ENCODE results near the gene STXBP4.

DNA sequence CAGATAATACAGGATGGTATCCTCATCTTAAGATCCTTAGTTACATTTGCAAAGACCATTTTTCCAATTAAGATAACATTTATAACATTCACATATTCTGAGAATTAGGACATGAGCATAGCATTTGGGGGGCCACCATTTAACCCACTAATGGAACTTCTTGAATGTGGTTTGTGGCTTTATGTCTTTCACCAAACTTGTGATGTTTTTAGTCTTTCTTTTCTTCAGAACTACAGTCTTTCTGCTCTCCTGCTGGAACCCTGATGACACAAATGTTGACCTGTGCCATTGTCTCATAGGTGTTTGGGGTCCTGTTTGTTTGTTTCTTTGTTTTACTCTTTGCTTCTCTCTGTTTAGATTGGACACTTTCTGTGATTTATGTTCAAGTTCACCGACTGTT lies 23.3 kb upstream of the STXBP4 start:
- TF ChIP-seq POLR2AphosphoS5 (IDR thresholded peaks at IDR 0.05): no peak
- TF ChIP-seq, protein P1, sequence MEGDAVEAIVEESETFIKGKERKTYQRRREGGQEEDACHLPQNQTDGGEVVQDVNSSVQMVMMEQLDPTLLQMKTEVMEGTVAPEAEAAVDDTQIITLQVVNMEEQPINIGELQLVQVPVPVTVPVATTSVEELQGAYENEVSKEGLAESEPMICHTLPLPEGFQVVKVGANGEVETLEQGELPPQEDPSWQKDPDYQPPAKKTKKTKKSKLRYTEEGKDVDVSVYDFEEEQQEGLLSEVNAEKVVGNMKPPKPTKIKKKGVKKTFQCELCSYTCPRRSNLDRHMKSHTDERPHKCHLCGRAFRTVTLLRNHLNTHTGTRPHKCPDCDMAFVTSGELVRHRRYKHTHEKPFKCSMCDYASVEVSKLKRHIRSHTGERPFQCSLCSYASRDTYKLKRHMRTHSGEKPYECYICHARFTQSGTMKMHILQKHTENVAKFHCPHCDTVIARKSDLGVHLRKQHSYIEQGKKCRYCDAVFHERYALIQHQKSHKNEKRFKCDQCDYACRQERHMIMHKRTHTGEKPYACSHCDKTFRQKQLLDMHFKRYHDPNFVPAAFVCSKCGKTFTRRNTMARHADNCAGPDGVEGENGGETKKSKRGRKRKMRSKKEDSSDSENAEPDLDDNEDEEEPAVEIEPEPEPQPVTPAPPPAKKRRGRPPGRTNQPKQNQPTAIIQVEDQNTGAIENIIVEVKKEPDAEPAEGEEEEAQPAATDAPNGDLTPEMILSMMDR (IDR thresholded peaks at IDR 0.05): no peak
- TF ChIP-seq POLR2A (IDR thresholded peaks at IDR 0.05): no peak
- TF ChIP-seq EP300 (IDR thresholded peaks at IDR 0.05): no peak
